Glomerular visceral epithelial cell (primary cell): ENCODE results near the gene PPP3CA.

Source experiments
- DNase-seq: peaks from one replicate; pipeline ENCODE4 v3.0.0-alpha.2; 2016; ENCODE audit errors: extremely low spot score

Gene PPP3CA

DNA sequence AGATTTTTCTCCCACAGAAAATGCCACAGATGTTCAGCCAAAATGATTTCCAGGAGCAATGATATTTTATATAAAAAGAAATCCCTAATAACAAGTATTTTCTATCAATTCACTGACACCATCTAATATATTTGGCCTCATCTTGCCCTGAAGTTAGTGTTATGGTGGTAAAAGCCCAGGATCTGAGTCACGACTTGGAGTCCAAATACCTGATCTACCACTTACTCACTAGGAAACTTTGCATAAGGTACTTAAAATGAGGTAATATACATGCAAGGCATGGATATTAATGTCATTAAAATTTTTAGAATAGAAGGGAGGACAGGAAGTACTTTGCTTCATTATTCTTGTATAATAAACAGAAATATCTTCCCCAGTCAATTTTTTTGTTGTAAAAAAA is 16.3 kb downstream of the PPP3CA start:
- DNase-seq, result no peak

DNA sequence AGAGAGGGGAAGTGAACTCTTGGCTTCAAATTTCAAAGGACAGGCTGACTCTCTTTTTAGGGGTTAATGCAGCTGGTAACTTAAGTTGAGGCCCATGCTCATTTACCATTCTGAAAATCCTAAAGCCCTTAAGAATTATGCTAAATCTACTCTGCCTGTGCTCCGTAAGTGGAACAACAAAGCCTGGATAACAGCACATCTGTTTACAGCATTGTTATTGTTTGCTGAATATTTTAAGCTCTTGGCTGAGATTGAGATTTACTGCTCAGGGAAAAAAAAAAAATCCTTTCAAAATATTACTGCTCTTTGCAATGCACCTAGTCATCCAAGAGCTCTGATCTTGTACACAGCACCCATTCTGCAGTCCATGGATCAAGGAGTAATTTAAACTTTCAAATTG is 17.7 kb downstream of the PPP3CA start:
- DNase-seq, result no peak

DNA sequence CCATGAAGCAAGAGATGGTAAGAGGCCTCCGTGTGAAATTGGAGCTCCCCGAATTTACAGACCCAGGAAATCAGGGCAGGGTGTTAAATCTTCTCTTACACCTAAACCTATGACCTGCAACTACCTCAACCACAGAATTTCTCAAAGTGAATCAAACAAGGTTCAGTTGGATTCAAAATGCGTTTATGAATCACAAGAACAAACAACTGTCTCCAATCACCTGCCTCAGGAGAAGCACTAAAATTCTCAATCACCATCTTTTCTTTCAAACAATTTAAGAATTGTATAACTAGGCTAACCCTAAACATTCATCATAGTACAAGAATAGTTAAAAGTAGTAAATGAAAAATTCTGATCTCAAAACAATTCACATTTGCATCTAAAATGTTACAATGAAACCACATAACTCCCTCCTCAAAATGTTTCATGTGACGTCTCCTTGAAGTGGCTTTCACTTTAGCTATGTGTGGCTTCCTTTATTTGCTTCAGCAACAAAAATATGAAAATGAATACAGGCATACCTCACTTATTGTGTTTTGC is 19.2 kb downstream of the PPP3CA start:
- DNase-seq, result no peak

DNA sequence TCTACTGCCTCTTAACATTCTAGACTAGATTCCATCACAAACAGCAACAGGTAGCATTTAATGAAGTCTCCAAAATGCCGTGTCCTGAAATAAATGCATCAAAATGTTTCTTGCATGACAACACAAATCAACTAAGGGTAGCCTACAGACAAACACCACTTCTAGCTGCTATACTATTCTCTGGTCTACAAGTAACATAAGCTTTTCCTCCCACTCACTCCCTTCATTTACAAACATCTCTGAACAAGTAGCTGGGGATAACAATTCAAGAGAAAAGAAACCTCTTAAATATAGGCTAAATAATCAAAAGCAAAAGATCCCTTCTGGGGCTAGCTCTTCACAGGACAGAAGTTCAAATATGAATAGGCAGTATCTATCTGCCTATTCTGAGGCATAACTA is 20.8 kb downstream of the PPP3CA start:
- DNase-seq, result no peak

DNA sequence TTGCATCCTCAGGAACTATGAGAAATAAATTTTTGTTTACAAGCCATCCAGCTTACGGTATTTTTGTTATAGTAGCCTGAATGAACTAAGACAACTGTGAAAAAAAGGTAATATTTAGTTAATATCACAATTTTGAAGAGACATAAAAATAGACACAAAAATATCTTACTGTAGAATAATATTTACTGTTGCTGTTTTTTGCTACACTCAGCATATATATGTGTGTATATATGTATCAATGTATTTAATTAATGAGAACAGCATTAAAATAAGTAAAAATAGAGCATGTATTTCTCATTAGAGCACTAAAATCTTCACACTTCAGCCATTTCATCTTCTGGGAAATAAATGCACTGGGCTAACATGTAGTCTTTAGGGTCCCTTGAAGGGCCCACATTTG is 24.6 kb downstream of the PPP3CA start:
- DNase-seq, result no peak

DNA sequence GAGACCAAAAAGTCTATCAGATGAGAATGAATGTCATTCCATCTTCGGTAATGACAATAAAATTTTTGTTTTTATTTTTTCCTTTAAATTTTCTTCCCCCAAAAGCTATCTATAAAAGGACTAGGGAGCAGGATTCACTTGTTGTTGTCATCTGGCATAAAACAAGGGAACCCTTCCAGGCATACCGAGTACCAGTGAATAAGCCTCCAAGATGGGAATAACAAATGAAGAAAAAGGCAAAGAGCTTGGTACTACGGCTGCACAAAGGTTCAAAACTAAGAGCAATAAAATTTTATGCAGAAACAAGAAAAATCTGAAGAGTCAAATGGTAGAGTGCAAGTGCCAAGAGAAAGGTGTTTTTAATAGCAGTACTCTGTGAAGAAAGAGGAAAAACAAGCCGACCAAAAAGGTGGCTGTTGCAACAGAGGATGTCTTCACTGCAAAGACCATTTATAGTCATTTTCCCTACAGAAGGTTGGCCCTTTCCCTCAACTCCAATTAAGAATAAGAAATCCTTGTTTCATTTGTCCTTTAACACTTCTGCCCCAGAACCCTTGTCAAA is 25.8 kb downstream of the PPP3CA start:
- DNase-seq, result no peak

DNA sequence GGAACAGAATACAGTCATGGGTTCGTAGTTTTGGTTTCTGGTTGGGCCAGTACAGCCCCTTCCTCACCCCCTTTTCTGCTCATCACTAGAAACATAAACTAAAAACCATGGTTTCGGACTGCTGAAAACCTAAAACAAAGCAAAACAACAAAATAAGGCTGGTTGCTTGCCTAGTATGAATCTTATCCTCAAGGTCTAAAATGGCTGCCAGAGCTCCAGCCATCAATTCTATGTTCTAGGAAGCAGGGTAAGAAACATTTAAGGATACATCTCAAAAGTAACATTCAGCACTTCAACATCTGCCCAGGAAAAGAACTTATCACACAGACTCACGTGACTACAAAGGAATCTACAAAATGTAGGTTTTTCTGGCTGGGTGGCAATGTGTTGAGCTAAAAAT is 31.5 kb downstream of the PPP3CA start:
- no peak for DNase-seq

DNA sequence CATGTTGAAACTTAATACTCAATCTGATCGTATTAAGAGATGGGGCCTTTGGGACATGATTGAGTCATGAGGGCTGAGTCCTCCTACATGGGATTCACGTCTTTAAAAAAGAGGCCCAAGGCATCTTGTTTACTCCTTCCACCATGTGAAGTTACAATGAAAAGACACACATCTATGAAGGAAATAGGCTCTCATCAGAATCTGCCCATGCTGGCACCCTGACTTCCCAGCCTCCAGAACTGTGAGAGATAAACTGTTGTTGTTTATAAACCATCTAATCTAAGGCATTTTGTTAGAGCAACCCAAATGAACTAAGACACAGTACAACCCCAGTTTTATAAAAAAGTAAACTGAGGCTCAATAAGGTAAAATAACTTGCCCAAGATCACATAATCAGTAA is 32.3 kb downstream of the PPP3CA start:
- DNase-seq, result no peak

DNA sequence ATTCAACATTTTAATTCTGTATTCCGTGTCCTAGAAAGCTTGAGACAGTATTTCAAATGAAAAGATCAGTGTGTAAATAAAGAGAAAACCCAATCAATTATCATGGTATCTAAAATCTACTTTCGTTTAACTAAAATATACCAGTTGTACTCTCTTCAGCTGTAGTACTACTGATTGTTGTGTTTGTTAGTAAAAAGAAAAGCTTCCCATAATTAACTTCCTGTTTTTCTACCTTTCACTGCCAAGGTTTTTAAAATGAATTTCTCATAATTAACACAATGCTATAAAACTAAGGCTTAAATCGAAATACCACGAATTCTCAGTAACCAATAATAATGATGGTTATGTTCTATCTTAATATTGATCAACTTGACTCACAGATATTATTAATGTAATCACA is 37.4 kb downstream of the PPP3CA start:
- DNase-seq, result no peak

DNA sequence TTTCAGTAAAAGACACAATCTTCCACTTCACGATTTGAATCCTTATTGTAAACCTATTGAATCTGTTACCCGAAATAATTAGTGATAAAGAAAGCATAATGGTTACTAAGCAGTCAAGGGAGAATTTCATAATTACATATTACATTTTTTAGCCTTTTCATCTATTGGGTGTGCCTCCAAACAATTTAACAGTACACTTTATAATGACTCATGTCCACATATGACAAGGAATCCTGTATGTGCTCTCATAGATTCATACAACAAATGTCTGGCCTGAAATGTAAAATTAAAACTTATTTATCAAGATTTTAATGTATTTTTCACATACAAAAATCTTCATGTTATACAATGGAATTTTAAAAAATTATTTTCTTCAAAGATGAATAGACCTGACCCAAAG is 39.4 kb downstream of the PPP3CA start:
- no peak for DNase-seq

DNA sequence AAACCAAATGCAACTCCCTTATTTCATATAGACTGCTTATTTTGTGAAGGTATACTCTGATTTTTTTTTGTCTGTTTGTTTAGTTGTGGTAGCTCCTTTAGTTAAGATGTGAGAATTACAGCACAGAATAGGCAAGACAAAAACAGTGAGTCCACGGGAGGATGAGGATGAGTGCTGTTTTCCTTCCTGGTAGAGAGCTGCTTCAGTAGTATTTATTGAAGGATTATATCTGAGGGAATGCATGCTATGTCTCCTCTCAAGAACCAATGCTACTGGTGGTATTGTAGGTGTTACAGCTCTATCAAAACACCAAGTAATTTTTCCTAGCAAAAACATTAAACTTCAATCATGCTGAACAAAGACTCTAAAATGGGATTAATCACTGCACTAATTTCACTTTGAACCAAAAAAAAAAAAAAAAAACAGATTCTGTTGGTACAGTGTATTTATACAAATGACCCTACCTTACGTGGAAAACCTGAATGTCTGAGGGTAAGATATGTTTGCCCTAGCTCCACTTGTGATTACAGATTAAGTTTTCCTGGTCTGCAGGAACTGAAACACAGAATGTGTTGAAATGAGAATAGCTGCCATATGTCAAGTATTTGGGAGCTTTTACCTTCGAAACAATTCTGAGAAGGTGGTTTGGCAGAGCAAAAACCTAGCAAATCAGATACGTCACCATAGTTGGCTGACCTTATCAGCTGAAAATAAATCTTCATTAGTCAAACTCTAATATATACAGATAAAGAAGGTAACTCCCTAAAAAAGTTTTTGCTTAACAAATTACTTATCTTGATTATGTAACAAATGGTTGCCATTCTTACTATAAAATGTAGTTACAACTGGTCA is 40.3 kb downstream of the PPP3CA start:
- DNase-seq, result no peak

DNA sequence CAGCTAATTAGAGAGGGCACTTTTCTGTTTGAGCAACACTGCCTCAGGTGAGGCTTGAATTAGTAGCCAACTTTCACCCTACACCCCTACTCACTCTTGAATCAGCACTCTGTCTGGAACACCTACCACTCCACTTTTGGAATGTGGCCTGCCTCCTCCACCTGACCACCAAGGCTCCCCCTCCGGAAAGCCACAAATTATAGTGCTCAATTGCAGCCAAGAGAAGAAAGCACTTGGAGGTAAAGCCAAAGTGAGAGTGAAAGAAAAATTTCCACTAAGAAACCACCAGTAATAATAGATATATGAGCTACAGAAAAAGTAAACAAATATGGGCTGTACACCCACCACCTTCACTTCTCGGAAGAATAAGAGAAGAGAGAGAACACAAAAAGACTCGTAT is 41.1 kb downstream of the PPP3CA start:
- peak; percentile 42 for DNase-seq

DNA sequence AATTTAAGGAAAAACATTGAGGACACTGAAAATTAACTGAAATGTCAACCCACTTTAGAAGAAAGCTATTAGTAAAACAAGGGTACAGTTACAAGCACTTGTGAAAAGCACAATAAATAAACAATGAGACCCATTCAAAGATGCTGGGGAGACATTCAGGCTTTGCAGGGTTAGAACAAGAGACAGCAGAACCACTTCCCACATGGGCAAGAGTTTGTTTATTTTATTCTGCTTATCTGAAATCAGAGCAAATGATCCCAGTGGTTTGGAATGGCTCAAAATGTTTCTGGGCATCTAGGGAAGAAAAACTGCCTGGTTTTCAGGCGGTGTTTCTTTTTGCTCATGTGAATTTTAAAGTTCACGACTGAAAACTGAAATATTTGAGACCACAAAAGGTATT is 42.4 kb downstream of the PPP3CA start:
- no peak for DNase-seq

DNA sequence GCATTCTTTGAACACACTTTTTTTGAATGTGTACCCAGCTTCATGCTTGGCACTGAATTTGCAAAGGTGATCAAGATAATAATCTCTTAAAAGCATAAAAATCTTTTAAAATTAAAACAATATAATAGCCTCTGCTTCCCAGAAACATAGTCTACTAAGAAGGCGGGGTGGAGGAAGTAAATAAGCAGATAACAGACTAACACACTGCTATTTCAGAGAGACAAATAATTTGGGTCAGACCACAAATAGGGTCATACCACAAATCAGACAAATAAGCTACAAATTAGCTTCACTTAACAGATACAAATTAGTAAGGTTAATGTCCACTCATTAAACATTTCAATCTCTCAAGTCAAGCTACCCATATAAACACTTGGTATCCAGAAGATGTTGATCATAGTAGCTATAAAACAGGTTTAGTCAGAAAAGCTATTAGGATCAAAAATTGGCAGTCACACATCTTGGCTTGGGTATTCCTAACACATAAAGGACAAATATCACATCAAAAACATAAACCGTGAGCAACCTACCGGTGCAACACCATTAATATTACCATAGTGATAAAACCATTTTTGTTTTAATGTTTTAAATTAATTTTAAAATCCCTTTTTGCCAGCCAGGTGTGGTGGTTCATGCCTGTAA is 47.3 kb downstream of the PPP3CA start:
- no peak for DNase-seq

DNA sequence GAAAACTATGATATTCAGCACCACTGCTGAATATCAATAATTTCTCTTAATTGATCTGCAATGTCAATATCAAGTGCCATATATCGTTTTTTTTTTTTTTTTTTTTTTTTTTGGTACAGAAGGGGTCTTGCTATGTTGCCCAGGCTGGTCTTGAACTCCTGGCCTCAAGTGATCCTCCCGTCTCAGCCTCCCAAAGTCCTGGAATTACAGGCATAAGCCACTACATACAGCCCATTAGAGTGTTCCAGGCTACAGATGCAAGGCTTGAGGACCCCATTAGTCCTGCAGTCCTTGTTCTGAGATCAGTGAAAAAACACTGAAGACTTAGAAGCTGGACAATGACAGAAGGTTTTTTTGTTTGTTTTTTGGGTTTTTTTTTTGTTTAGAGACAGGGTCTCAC is 48.3 kb downstream of the PPP3CA start:
- DNase-seq, result no peak

DNA sequence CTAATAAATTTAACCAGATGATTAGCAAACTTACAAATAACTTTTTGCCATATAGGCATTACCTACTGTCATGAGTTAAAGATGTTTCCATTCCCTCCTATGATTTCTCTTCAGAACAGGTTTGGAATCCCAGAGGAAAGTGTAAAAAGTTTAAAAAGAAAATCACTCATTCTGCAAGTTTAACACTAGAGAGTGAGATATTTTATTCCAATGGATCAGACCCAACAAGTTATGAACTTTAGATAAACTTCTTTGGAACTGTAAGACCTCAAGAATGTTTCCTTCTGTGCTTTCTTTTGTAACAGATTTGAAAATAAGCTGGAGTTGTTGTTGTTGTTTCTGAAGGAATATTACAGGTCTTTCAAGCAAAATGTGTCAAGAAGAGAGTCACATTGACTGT is 51.6 kb downstream of the PPP3CA start:
- no peak for DNase-seq

DNA sequence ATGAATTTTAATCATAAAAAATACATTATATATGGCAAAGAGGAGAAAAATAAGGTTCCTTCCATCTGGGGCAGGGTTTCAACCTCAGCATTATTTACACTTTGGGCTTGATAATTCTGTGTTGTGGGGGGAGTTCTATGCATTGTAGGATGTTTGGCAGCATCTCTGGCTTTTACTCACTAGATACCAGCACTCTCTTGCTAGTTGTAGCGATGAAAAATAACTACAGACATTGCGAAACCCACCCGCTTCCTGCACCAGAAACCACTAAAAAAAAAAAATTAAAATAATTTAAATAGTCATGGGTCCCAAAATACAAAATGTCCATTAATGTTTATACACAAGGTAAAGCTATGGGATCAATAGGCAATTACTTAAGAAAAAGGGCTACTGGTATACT is 52.7 kb downstream of the PPP3CA start:
- DNase-seq, result no peak

DNA sequence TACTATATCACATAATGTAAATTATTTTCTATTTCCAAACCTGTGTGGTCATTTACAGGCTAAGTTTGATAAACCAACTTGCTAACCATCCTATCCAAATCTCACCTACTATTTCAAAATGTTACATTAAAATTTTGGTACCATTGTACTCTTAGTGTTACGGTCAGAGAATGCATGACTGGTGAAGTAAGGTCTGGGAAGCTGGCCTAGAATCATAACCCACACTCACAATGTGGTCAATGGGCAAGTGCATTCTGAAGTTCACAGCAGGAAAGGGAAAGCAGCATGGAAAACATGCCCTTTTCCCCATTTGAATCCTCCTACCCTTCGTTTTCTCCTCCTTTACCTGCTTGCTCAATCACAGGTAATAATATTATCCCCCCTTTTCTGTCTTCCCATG is 54.4 kb downstream of the PPP3CA start:
- peak; percentile 30 for DNase-seq

DNA sequence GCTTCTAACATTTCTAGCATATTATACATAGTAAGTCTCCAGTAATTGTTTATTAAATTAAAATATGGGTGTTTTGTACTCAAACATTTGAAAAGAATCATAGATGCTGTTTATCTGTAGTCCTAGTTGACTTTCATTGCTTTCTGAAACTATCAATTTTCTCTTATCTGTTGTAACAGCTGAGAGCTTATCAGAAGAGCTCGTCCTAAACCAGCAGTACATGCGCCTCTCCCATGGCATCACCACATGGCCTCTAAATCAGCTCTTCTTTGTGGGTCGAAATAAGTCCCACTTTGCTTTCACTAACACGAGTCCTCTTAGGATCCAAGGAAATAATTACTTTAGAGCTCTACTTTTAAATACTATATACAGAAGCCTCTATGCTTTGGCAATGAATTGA is 55.1 kb downstream of the PPP3CA start:
- DNase-seq, result no peak

DNA sequence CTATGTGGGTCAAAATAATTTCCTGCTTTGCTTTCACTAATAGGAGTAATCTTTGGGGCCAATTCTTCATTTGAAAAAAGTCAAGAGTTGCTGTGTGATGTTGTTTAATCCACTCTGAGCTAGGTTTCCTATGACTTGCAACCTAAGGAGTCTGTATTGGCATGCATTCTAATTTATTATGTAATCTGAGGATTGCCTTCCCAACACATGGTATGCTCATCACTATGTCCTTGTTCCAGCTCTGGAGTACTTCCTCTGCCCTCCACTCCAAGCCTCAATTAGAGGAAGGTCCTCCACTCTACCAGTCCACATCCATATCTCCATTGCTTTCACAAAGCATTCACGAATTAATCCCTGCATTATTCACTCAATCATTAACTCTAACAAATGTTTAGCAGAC is 56.1 kb downstream of the PPP3CA start:
- DNase-seq, result no peak

DNA sequence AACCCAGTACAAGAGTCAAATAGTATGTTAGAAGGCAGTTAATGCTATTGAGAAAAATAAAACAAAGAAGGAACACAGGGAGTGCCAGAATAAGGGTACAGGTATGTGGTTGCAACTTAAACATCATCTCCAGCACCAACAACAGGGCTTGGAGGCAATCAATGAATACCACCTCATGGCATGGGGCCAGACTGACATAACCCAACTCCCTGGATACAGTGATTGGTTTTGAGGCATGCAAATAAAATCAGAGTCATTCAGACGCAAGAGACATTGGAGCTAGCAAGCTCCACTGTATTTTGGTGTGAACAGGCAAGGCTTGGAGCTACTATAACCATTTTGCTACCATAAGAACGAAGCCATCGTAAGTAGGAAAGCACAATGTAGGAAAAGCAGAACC is 56.7 kb downstream of the PPP3CA start:
- DNase-seq, result peak; percentile 33

DNA sequence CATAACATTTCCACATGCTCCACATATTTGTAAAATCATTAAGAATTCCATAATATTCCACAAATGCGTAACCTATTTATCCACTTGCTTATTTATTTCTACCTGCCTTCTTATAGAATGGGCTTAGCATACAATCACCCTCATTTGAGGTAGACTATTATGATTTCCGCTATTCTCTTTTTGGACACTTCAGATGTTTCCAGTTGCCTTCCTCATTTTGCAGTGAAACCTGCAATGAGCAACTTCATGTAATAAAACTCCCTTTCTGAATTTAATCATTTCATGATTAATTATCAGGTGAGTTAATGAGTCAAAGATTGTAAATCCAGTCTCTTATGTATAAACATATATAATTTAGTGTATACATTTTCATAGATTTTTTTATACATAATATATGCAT is 58.0 kb downstream of the PPP3CA start:
- no peak for DNase-seq
